Lung microvascular endothelial cell (primary cell): Measurements from ENCODE around the gene EIF4E1B. TPM values are rescaled to one million over a fixed set of nuclear protein-coding genes. Genes with fewer than 3 reads are reported as not detected.

Experiments
- DNase-seq, 2 donors: peaks; one replicate each; pipeline versions ENCODE4 v3.0.0 to v3.0.0-alpha.2; 2010; ENCODE audit warnings: low read depth in 2 of 2
- total RNA-seq: library from RNA; depleted of rRNA; stranded (reverse); fragments of >200 nt; gene quantifications from 2 replicates; pipeline ENCODE4 v1.2.1, GENCODE V29; 2014

Gene EIF4E1B
- total RNA-seq, 1 donor from 2014 or later, result not detected

GRCh38 chr5:176690911-176691310 lies 60.4 kb downstream of the EIF4E1B start:
- no peak for DNase-seq

- DNase-seq, result no peak
Observed at GRCh38 chr5:176691524-176691923, 61.0 kb downstream of the EIF4E1B start.

GRCh38 chr5:176692326-176692725 lies 61.9 kb downstream of the EIF4E1B start:
- DNase-seq, result no peak

GRCh38 chr5:176692839-176693476 lies 62.5 kb downstream of the EIF4E1B start:
- no peak for DNase-seq

GRCh38 chr5:176693477-176693851 lies 63.0 kb downstream of the EIF4E1B start:
- DNase-seq, result peak in 1 of 2 donors; percentile 12

GRCh38 chr5:176694146-176694545 lies 63.7 kb downstream of the EIF4E1B start:
- DNase-seq, result no peak

GRCh38 chr5:176694631-176695030 lies 64.2 kb downstream of the EIF4E1B start:
- DNase-seq, result no peak

GRCh38 chr5:176695073-176695472 lies 64.6 kb downstream of the EIF4E1B start:
- DNase-seq, result no peak

Other genes with a start within 250 kb of the EIF4E1B start
- gene NOP16, start 242.1 kb upstream of the EIF4E1B start, total RNA-seq, result 9.4 and 11.7 TPM in 2 replicates
- 35.1 and 41.3 TPM in 2 replicates for gene HIGD2A, start 241.9 kb upstream of the EIF4E1B start, total RNA-seq
- gene CLTB, start 214.1 kb upstream of the EIF4E1B start, total RNA-seq, result 90.7 and 171 TPM in 2 replicates
- gene FAF2, start 182.3 kb upstream of the EIF4E1B start, total RNA-seq, result 30.1 and 57.3 TPM in 2 replicates
- 2.4 and 5.6 TPM in 2 replicates for gene RNF44, start 93.3 kb upstream of the EIF4E1B start, total RNA-seq
- under 0.01 TPM in 1 of 2 replicates, not detected in the other for gene CDHR2, start 81.3 kb upstream of the EIF4E1B start, total RNA-seq
- 3.6 and 5.2 TPM in 2 replicates for gene GPRIN1, start 20.5 kb upstream of the EIF4E1B start, total RNA-seq
- 0.99 and 1.1 TPM in 2 replicates for gene SNCB, start 141 bp upstream of the EIF4E1B start, total RNA-seq
- 34.4 and 38.7 TPM in 2 replicates for gene TSPAN17, start 16.8 kb downstream of the EIF4E1B start, total RNA-seq
- gene UNC5A, start 179.9 kb downstream of the EIF4E1B start, total RNA-seq, result 0.22 and 0.40 TPM in 2 replicates